GM19099 (cell line): ENCODE measurements around the gene KCNIP3.

ENCODE experiments used
- POLR2A ChIP-seq: IDR thresholded peaks from 3 replicates; pipeline ENCODE4 v1.6.1; 2011; ENCODE audit warnings: low read depth; ENCODE audit not compliant: insufficient read length; ENCODE audit errors: extremely low read depth

Gene KCNIP3

GRCh38 chr2:95325026-95325425 lies 27.9 kb downstream of the KCNIP3 start:
- no peak for TF ChIP-seq POLR2A

GRCh38 chr2:95325590-95326432 lies 28.7 kb downstream of the KCNIP3 start:
- no peak for TF ChIP-seq POLR2A

- no peak for TF ChIP-seq POLR2A
Observed at GRCh38 chr2:95326433-95327140, 29.4 kb downstream of the KCNIP3 start.

- TF ChIP-seq POLR2A, result no peak
Observed at GRCh38 chr2:95327861-95328260, 30.7 kb downstream of the KCNIP3 start.

GRCh38 chr2:95328358-95329125 lies 31.4 kb downstream of the KCNIP3 start:
- no peak for TF ChIP-seq POLR2A

GRCh38 chr2:95329401-95329800 lies 32.3 kb downstream of the KCNIP3 start:
- no peak for TF ChIP-seq POLR2A

- no peak for TF ChIP-seq POLR2A
Observed at GRCh38 chr2:95329891-95330793, 33.0 kb downstream of the KCNIP3 start.

- no peak for TF ChIP-seq POLR2A
Observed at GRCh38 chr2:95330794-95331338, 33.7 kb downstream of the KCNIP3 start.

GRCh38 chr2:95331606-95332005 lies 34.5 kb downstream of the KCNIP3 start:
- TF ChIP-seq POLR2A, result no peak

GRCh38 chr2:95332036-95332435 lies 34.9 kb downstream of the KCNIP3 start:
- TF ChIP-seq POLR2A, result no peak

- no peak for TF ChIP-seq POLR2A
Observed at GRCh38 chr2:95333056-95333455, 35.9 kb downstream of the KCNIP3 start.

- TF ChIP-seq POLR2A, result no peak
Observed at GRCh38 chr2:95333888-95334338, 36.8 kb downstream of the KCNIP3 start.

GRCh38 chr2:95334916-95335641 lies 37.9 kb downstream of the KCNIP3 start:
- TF ChIP-seq POLR2A, result no peak
